Hematopoietic multipotent progenitor cell treated with erythropoietin and hydrocortisone succinate and interleukin-3 and kit ligand, for 6 days (in vitro differentiated cells): ENCODE results near the gene FRMD4A.
A peak's percentile ranks its signal among the peaks of the same experiment; 100 is the strongest.
"Not testable (repeated sequence)": the region's sequence is repeated elsewhere in the genome, so short reads cannot be mapped to it uniquely, and the experiment has no call there.

Experiments used
- DNase-seq: peaks from one replicate; pipeline ENCODE4 v3.0.0-alpha.2; 2015

The FRMD4A gene

DNA sequence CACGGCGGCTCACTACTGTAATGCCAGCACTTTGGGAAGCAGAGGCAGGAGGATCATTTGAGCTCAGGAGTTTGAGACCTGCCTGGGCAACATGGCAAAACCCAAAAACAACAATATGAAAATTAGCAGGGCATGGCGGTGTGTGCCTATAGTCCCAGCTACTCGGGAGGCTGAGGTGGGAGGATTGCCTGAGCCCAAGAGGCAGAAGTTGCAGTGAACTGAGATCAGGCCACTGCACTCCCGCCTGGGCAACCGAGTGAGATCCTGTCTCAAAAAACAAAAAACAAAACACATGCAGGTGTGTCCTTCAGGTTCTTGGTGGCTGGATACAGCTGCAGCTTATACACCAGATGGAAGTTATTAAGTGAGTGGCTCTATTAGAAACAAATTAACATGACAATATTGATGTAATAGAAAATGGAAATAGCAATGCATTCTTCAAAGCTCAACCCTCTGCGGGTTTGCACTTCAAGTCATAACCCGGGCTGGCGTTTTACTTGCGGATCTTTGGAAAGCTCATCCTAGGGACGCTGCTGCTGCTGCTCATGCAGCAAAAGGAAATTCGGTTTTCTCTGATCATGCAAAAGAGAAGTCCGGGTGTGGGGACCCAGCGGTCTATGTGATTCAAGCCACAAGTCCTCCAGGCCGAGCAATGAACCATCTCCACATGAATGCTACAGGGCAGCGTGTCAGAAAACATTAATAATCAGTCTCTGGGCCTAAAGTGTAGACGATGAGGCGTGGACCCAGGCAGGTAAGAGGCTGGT is 462.0 kb downstream of the FRMD4A start:
- DNase-seq: no peak

DNA sequence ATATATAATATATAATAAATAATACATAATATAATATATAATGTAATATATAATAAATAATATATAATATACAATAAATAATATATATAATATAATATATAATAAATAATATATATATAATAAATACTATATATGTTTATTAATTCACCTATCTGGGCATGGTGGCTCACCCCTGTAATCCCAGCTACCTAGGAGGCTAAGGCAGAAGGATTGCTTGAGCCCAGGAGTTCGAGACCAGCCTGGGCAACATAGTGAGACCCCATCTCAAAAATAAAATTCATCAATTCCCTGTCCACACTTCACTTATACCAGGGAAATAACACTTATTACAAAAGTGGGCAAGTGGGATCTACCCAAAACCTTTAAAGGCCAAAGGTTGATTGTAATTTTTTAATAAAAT is 462.9 kb downstream of the FRMD4A start:
- no peak for DNase-seq

DNA sequence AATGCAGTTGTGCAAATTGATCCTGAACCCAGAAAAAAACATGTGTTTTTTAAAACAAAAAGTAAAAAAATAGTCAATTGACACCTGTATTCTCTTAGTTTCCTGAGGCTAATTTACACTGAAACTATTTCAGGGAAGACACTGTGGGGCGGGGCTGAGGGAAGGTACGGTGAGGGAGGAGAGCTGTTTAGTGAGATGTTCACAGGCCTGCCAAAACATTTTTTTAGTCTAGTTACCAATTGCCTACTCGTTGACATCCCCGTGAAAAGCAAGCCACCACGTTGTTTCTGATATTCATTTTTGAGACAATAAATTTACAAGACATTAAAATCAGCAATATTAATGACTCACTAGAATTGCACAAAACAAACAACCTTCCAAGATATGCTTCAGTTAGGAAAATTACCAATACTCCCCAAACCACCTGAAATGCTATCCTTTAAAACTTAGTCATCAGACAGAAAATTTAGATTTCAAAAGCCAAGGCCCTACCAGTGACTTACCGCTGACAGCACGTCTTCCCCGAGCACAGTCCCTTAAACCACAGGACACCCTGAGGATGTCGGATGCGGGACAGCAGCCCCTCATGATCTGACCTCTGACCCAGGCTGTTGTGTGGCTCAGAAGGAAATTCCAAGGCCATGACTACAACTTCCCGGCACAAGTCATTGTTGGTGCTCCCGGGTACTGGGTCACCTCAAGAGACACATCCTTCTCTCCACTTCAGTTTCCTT is 464.8 kb downstream of the FRMD4A start:
- no peak for DNase-seq

DNA sequence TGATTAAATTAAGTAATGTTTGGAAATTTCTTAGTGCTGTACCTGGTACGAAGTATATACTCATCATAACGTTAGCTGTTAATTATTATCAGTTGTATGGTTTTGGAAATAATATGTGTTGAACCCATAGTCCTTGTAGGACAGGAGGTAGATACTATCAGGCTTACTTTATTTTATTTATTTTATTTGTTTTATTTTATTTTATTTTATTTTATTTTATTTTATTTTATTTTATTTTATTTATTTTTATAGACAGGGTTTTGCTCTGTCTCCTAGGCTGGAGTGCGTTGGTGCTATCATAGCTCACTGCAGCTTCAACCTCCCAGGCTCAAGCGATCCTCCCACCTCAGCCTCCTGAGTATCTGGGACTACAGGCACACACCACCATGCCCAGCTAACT is 465.5 kb downstream of the FRMD4A start:
- not testable (repeated sequence) for DNase-seq

DNA sequence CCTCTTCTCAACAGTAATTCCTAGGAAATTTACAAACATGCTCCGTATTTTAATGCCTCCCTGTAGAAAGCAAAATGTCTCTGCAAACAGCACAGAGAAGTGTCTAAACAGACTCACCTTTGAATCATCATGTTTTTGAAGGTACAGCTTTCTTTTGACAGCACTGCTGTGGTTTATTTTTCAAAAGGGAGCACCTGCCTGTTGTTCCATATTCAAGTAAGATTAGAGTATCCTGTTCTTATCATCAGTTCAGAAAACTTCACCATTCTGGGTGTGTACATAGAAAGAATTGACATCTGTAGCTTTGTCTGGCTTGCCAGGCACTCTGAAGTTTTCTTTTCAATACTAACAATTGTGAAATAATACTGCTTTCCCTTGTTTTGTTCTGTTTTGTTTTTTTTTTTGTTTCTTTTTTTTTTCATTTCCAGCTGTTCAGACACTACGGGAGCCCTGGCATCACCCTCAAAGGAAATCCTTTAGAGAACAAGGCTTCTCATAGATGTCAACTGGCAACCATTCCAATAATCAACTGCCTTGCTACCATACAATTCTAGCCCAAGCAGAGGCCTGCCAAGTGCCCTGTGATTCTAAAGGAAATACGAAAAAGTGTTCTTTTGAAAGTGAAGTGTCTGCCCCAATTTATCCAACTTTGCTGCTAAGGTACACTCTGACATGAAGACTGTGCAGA is 468.0 kb downstream of the FRMD4A start:
- DNase-seq: no peak

DNA sequence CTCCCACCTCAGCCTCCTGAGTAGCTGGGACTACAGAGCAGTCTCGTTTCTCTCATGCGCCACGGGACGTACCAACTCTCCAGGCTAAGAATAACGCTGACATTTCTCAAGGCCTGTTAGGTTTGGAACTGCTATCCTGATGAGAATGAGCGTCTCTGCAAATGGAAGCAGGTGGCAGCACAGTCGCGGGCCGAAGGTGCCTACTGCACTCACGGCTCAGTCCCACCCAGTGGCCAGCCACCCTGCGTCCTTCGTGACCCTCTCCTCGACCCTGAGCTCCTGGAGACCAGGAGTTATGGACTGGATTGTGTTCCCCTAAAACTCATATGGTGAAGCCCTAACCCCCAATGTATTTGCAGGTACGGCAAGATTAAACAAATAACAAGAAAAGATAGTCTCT is 469.8 kb downstream of the FRMD4A start:
- no peak for DNase-seq

DNA sequence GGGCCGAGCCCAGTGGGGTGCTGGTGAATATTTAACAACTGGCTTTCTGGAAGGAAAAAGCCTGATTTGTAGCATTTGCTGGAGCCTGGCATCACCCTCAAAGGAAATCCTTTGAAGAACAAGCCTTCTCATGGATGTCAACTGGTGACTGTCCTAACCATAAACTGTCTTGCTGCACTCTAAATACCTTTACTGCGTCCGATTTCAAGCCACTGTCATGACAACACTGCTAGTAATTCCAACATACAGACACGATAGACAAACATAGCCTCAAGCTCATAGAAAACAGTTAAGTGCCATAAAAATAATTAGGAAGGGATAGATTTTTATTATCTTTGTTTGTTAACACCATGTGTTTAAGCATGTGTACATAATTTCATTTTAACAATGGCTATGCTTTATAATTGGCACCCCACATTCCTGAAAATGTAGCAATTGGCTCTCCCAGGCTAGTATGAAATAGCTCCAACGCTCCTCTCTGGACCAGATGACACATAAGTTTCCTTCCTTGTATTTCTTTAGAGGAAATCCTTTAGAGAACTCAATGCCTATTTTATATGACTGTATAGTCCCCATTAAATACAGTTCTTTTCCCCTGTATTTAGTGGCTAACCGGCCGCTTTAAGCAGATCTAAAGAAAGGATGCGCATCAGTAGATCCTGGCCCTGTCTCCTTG is 470.6 kb downstream of the FRMD4A start:
- DNase-seq: no peak

DNA sequence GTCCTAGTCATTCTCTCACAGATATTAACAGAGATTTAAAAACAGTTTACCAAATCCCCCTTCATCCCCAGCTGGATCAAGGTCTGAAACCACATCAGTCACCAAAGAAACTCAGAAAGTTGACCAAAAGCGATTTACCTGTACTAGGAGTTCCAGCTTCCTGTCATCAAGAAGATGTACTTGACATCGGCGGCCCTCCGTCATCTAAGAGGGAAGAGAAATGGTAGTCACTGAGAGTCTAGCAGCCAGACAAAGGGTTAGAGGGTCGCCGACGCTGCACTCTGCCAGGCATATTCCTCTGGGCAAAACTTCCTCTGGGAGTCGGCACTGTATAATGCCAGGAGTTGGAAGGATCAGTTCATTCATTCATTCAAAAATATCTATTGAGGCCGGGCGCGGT is 472.0 kb downstream of the FRMD4A start:
- no peak for DNase-seq

DNA sequence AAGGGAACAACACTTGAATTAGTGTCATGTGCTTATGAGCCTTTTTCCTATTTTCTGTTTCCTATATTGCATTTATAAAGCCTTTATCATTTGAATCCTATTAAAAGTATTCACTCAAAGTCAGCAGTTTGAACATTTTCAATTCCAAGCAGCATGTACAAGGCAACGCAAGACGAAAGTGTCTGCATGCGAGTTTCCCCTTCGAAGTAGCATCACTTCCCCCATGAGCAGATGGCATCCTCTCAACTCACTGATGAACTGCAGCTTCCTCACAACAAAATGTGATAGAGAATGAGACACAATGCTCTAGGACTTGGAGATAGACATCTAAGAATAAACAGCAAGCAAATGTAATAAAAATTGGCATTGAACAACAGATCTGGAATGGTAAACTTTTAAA is 473.3 kb downstream of the FRMD4A start:
- DNase-seq: no peak

DNA sequence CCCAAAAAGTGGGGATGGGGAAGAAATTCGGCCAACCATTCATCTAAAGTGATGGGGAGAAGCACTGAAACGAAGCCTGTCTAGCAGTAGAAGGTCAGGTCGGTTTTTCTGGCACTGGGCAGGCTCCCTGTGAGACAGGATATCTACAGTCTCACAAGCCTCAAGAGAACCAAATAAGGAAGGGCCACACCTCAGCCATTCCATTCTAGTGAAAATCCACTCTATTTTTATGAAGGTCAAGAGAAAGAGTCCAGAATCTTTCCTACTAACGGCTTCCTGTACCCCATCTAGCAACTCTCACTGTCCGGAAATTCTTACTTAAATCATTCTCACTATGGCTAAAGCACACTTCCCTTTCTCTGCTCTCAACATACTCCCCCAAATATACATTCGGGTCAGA is 476.9 kb downstream of the FRMD4A start:
- DNase-seq: no peak

DNA sequence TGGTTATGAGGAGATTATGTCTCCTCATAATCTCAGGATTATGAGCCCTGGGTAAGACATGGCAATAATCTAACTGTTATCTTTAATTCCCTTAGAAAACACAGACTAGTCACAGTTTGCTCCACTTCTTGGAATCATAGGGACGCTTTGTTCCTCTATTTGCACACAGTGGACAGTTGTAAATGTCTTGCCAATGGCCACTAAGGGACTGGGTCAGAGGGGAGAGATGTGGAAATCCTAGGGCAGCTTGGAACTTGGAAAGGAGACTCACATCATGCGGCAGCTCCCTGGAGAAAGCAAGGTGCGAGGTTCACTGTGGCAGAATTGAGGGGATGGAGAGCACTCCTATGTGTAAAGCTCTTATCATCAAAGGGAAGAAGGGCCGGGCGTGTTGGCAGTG is 477.9 kb downstream of the FRMD4A start:
- DNase-seq: no peak

DNA sequence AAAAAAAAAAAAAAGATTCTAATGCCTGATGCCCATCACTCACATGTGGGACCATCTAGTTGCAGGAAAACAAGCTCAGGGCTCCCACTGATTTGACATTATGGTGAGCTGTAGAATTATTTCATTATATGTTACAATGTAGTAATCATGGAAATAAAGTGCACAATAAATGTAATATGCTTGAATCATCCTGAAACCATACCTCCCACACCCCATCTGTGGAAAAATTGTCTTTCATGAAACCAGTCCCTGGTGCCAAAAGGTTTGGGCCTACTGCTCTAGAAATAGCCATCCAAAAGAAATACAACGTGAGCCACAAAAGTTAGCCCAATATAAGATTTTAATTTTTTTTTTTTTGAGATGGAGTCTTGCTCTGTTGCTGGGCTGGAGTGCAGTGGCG is 478.8 kb downstream of the FRMD4A start:
- DNase-seq: no peak

DNA sequence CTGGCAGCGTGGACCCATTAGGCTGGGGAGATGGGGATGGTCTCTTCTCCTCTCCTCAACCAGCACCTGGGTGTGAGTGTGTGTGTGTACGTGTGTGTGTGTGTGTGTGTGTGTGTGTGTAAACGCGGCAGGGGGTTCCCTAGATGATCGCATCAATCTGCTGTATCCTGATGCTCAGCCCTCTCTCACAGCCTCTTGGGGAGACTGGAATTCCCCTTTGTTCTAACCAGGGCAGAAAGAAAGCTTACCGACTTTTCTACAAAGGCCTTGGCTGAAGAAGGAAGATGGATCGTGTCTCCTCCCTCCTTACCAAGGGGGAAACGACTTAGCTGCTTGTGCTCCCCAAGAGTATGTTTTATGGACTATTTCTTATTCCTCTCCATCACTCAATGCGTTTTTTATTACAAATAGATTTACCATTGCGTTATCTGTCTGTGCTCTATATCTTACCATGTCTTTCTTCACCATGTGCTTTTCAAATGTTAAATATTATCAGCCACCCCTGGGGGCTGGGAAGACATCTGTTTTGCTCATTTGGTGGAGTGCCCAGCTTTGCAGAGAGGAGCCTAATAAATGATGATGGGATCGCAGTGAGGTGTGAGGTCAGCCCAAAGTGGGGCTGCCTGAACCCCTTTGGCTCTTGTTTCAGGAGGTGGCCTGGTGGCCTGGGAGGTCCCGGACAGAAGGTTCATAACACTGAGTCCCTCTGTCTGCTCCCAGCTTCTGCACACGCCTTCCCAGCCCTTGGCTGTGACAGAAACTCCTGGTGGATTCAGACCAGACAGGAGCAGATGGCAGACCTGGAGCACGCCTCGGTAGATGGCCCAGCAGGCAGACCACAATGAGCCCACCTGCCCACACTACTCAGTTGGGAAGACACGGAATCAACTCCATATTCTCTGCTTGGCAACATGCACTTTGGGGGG is 481.9 kb downstream of the FRMD4A start:
- DNase-seq: no peak

DNA sequence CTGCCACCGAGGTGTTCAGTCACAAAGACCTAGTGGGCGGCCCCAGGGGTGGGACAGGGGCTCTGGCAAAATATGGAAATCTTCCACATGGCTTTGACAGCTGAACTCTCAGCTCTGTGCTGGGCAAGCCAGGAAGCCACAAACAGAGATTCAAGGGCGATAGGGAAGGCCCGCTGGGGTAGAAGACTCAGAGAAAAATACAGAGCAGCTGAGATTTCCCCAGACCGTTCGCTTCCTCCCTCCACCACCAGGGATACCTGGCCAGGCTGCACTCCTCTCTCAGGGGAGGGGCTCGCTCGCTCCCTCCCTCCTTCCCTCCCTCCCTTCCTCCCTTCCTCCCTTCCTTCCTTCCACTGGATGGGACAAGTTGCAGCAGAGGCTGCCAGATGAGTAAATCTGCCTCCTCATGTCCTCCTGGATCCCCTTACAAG is 483.5 kb downstream of the FRMD4A start:
- peak; percentile 10 for DNase-seq

DNA sequence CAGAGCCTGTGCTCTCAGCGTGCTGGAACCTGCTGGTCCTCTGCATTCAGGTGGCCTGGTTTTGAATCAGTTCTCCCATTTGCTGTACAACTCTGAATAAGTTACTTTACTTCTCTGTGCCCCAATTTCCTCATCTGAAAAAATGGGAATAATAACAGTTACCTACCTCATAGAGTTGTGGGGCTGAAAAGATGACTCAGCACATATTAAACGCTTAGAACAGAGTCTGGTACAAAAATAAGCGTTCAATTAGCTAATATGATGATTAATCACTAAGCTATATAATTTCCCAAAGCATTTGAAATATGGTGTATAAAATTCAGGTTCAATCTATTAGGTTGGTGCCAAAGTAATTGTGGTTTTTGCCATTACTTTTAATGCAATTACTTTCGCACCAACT is 484.8 kb downstream of the FRMD4A start:
- no peak for DNase-seq

DNA sequence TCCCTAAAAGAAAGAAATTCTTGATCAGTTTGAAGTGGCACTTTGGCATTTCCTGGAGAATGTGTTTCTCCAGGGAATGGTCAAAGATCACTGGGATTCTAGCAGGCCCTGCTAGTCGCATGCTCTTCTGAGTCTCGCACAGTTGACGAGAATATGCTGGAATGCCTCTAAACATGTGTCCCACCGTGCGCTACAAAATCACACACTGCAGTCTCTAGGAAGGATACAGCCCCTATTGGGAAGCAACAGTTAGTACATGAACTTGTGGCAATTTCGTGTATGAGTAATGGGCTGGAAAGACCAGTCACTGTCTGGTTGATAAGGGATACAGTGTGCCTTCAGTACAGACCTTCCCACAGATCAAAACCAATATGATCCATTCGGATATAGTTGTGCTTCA is 486.1 kb downstream of the FRMD4A start:
- no peak for DNase-seq

DNA sequence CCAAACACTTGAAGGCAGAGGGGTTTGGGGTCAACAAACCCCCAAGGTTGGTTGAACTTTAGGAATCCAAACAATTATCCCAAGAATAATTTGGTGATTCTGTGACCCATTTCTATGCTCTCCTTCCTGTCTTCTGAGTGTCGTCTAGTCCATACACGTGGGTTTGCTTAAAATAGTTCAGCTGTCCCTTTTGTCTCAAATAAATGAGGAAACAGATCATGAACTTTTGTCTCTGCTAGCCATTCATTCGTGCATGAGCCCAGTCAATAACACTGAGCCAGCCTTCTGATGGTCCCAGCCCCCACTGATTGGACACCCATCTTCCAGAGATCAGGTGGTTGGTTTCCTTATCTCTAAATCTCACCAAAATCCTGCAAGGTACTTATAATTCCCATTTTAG is 488.6 kb downstream of the FRMD4A start:
- no peak for DNase-seq

DNA sequence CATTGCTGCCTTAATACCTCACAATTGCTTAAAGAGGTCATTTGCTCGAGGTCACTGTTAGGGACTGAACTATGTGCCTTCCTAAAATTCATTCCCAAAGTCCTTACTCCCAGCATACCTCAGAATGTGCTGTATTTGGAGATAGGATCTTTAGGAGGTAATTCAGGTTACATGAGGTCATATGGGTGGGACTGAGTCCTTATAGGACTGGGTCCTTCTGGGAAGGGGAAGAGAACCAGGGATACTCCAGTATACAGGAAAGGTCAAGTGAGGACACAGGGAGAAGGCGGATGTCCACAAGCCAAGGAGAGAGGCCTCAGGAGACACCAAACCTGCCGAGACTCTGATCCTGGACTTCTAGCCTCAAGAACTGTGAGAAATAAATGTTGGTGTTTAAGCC is 490.7 kb downstream of the FRMD4A start:
- no peak for DNase-seq

DNA sequence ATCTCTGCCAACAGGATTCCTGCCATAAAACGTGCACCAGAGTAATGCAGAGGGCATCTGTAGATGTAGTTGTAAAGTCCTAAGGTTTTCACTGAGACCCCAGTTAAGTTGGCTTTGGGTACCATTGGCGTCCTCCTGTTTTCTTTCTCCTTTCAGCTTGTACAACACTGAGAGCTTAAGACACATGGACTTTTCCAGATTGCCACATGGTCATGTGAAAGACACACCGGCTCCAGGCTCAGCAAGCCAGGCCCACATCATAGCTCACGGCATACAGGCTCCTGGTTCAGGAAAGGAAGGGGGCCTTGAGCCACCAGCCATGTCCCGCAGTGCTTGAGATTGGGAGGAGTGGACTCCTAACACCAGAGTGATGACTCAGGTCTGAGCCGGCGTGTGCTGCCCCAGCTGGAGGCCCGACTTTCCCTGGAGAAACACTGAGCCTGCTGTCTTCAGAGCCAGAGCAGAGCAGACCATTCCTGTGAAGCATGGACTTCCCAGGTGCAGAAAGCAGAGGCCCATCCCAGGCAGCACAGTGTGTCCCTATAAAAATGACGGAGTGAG is 491.2 kb downstream of the FRMD4A start:
- DNase-seq: no peak

DNA sequence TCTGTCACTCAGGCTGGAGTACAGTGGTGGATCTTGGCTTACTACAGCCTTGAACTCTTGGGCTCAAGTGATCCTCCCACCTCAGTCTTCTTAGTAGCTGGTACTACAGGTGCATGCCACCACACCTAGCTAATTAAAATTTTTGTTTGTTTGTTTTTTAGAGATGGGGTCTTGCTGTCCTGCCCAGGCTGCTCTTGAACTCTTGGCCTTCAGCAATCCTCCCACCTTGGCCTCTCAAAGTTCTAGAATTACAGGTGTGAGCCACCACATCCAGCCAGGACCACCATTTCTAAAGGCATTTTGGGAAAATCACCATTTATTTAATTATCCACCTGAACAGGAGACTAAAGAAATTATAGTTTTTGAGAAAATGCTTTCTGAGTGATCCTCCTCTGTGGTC is 491.7 kb downstream of the FRMD4A start:
- no peak for DNase-seq

DNA sequence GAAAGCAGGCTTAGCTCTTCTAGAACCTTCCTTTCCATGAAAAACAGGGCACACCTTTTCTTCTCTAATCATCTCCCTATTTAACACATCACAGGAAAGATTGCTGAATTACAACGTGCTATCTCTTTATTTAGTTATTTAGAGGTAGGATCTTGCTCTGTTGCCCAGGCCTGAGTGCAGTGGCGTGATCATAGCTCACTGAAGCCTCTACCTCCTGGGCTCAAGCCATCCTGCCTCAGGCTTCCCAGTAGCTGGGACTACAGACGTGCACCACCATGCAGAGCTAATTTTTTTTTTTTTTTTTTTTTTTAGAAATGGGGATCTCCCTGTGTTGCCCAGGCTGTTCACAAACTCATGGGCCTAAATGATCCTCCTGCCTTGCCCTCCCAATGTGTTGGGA is 492.8 kb downstream of the FRMD4A start:
- DNase-seq: no peak
